ENCODE measurements around the gene ROBO2.
"Not testable (repeated sequence)": the region's sequence is repeated elsewhere in the genome, so short reads cannot be mapped to it uniquely, and the experiment has no call there.

The ROBO2 gene

GRCh38 chr3:77392181-77392580 is 352.3 kb downstream of the ROBO2 start:
- Histone ChIP-seq H3K36me3 (ENCODE audit: insufficient read depth, low read length) (no peaks in the 10 kb centered on the region), H3K4me1 (ENCODE audit: control insufficient read depth, insufficient read depth, low read length, unreplicated experiment) (no peaks in the 10 kb centered on the region), H3K27me3 (ENCODE audit: insufficient read depth, low read length) (no peaks in the 10 kb centered on the region), H2AFZ (ENCODE audit: low read length, unreplicated experiment) (no peak overlapping the region), H3K79me2 (ENCODE audit: control insufficient read depth, insufficient read depth, low read length, unreplicated experiment) (no peaks in the 10 kb centered on the region), H3K4me3 (ENCODE audit: low read depth, low read length) (no peak overlapping the region), H3K27ac (ENCODE audit: low read depth, low read length) (no peak overlapping the region)

- Histone ChIP-seq H3K4me1 (ENCODE audit: control insufficient read depth, insufficient read depth, low read length, unreplicated experiment) (no peaks in the 10 kb centered on the region), H3K4me3 (ENCODE audit: low read depth, low read length) (no peak overlapping the region), H2AFZ (ENCODE audit: low read length, unreplicated experiment) (no peak overlapping the region), H3K36me3 (ENCODE audit: insufficient read depth, low read length) (no peaks in the 10 kb centered on the region), H3K27ac (ENCODE audit: low read depth, low read length) (no peak overlapping the region), H3K79me2 (ENCODE audit: control insufficient read depth, insufficient read depth, low read length, unreplicated experiment) (no peaks in the 10 kb centered on the region), H3K27me3 (ENCODE audit: insufficient read depth, low read length) (no peaks in the 10 kb centered on the region)
Measured at GRCh38 chr3:77394046-77394445, 354.1 kb downstream of the ROBO2 start.

DNA sequence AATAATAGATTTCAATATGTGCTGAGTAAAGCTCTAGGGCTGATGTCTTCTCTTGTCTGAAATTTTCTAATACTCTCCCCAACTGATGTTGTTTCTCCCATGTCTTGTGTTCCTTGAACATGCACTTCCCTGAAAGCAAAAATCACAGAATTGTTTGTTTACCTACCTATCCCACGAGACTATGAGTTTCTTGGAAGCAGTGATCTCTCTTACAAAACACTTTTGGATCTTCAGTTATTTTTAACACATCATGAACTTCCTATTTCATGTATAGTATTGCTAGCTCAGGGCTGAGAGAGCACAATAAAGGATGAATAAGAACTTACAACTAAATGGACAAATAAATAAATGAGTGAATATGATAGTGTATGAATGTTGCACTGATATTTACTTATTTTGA is 365.0 kb downstream of the ROBO2 start:
- no peaks in the 10 kb centered on the region for H3K27me3 ChIP-seq (ENCODE audit: insufficient read depth, low read length)
- no peaks in the 10 kb centered on the region for H3K36me3 ChIP-seq (ENCODE audit: insufficient read depth, low read length)
- no peaks in the 10 kb centered on the region for H3K79me2 ChIP-seq (ENCODE audit: control insufficient read depth, insufficient read depth, low read length, unreplicated experiment)
- H3K4me3 ChIP-seq (ENCODE audit: low read depth, low read length) = no peak overlapping the region
- H3K4me1 ChIP-seq (ENCODE audit: control insufficient read depth, insufficient read depth, low read length, unreplicated experiment) = no peaks in the 10 kb centered on the region
- no peak overlapping the region for H3K27ac ChIP-seq (ENCODE audit: low read depth, low read length)
- no peak overlapping the region for H2AFZ ChIP-seq (ENCODE audit: low read length, unreplicated experiment)

DNA sequence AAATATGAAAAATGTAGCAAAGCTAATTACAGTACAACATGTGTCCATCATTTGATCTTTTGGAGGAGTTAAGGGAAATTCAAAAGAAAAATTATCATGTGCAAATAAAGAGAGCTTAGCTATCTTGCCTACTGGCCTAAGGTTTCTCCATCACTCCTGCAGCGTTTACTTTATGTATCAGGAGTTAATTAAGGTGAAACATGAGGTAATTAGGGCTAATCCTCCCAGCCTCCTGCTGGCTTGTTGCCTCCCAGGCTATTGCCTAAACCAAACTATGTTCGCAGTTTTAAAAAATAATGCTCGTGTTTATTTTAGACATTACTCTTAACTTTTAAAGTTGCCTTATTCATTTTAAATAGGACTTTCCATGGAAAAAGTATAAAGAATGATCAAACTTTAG is 367.5 kb downstream of the ROBO2 start:
- Histone ChIP-seq H3K27ac (ENCODE audit: low read depth, low read length) (no peak overlapping the region), H3K36me3 (ENCODE audit: insufficient read depth, low read length) (no peaks in the 10 kb centered on the region), H3K27me3 (ENCODE audit: insufficient read depth, low read length) (no peaks in the 10 kb centered on the region), H3K4me1 (ENCODE audit: control insufficient read depth, insufficient read depth, low read length, unreplicated experiment) (no peaks in the 10 kb centered on the region), H3K79me2 (ENCODE audit: control insufficient read depth, insufficient read depth, low read length, unreplicated experiment) (no peaks in the 10 kb centered on the region), H2AFZ (ENCODE audit: low read length, unreplicated experiment) (no peak overlapping the region), H3K4me3 (ENCODE audit: low read depth, low read length) (no peak overlapping the region)

- H3K36me3 ChIP-seq (ENCODE audit: insufficient read depth, low read length); H3K4me3 ChIP-seq (ENCODE audit: low read depth, low read length); H3K27me3 ChIP-seq (ENCODE audit: insufficient read depth, low read length); H3K79me2 ChIP-seq (ENCODE audit: control insufficient read depth, insufficient read depth, low read length, unreplicated experiment); H3K27ac ChIP-seq (ENCODE audit: low read depth, low read length); H2AFZ ChIP-seq (ENCODE audit: low read length, unreplicated experiment); H3K4me1 ChIP-seq (ENCODE audit: control insufficient read depth, insufficient read depth, low read length, unreplicated experiment): not testable (repeated sequence)
Measured at GRCh38 chr3:77410334-77410733, 370.4 kb downstream of the ROBO2 start.

DNA sequence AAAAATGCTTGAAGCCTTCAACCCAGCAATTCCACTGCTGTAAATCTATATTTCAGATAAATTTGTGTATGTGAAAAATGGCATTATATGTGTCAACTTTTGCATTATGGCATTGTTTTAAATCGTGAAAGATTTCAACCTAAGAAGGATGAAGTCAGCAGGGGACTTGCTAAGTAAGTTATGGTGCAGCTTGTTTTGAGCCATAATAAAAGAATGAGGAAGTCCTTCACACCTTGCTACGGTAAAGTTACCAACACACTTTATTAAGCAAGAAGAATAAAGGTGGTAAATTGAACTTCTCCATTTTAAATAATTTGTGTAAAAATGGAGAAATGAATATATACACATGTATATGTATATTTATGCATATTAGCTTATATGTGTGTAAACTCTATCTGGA is 371.4 kb downstream of the ROBO2 start:
- H3K27me3 ChIP-seq (ENCODE audit: insufficient read depth, low read length) = no peaks in the 10 kb centered on the region
- no peaks in the 10 kb centered on the region for H3K36me3 ChIP-seq (ENCODE audit: insufficient read depth, low read length)
- no peak overlapping the region for H2AFZ ChIP-seq (ENCODE audit: low read length, unreplicated experiment)
- no peak overlapping the region for H3K27ac ChIP-seq (ENCODE audit: low read depth, low read length)
- no peak overlapping the region for H3K4me3 ChIP-seq (ENCODE audit: low read depth, low read length)
- no peaks in the 10 kb centered on the region for H3K4me1 ChIP-seq (ENCODE audit: control insufficient read depth, insufficient read depth, low read length, unreplicated experiment)
- H3K79me2 ChIP-seq (ENCODE audit: control insufficient read depth, insufficient read depth, low read length, unreplicated experiment) = no peaks in the 10 kb centered on the region

DNA sequence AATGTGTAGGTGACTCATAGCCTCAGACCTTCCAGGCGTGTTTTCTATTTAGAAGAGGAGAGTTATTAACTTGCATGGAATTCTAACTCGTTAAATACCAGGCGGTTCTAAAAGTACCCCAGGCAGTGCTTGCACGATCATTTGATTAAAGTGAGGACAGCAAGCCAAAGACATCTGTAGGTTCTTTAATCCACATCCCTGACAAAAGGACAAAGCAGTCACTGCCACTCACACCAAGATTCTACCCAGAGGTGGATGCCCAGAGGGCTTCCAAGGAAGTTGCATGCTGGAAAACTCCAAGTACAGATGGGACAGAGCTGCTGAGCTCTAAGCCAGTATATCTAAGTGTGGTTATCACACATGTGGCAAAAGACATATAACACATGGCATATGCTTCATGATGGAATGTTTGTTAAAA is 372.1 kb downstream of the ROBO2 start:
- Histone ChIP-seq H3K4me3 (ENCODE audit: low read depth, low read length) (no peak overlapping the region), H3K27ac (ENCODE audit: low read depth, low read length) (no peak overlapping the region), H3K79me2 (ENCODE audit: control insufficient read depth, insufficient read depth, low read length, unreplicated experiment) (no peaks in the 10 kb centered on the region), H2AFZ (ENCODE audit: low read length, unreplicated experiment) (no peak overlapping the region), H3K36me3 (ENCODE audit: insufficient read depth, low read length) (no peaks in the 10 kb centered on the region), H3K4me1 (ENCODE audit: control insufficient read depth, insufficient read depth, low read length, unreplicated experiment) (no peaks in the 10 kb centered on the region), H3K27me3 (ENCODE audit: insufficient read depth, low read length) (no peaks in the 10 kb centered on the region)

DNA sequence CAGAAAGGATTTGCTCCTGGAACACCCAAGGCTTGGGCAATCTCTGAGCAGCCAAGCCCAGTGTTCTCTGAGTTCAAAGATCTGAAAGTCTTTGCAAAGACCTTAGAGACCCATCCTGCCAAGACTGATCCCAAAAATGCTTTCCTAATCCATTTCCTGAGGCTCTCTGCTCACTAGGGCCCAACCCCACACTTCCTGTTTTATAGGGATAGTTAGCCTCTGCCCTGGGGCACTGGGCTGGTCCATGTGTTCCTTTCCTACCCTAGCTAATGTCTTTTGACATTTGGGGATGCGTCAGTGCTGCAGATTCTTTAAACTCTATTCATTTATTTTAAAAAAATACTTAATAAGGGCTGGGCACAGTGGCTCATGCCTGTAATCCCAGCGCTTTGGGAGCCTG is 372.7 kb downstream of the ROBO2 start:
- Histone ChIP-seq H3K27ac (ENCODE audit: low read depth, low read length) (no peak overlapping the region), H3K4me1 (ENCODE audit: control insufficient read depth, insufficient read depth, low read length, unreplicated experiment) (no peaks in the 10 kb centered on the region), H2AFZ (ENCODE audit: low read length, unreplicated experiment) (no peak overlapping the region), H3K36me3 (ENCODE audit: insufficient read depth, low read length) (no peaks in the 10 kb centered on the region), H3K79me2 (ENCODE audit: control insufficient read depth, insufficient read depth, low read length, unreplicated experiment) (no peaks in the 10 kb centered on the region), H3K27me3 (ENCODE audit: insufficient read depth, low read length) (no peaks in the 10 kb centered on the region), H3K4me3 (ENCODE audit: low read depth, low read length) (no peak overlapping the region)

GRCh38 chr3:77414881-77415280 is 375.0 kb downstream of the ROBO2 start:
- Histone ChIP-seq H3K4me1 (ENCODE audit: control insufficient read depth, insufficient read depth, low read length, unreplicated experiment) (no peaks in the 10 kb centered on the region), H3K4me3 (ENCODE audit: low read depth, low read length) (no peak overlapping the region), H2AFZ (ENCODE audit: low read length, unreplicated experiment) (no peak overlapping the region), H3K27me3 (ENCODE audit: insufficient read depth, low read length) (no peaks in the 10 kb centered on the region), H3K36me3 (ENCODE audit: insufficient read depth, low read length) (no peaks in the 10 kb centered on the region), H3K27ac (ENCODE audit: low read depth, low read length) (no peak overlapping the region), H3K79me2 (ENCODE audit: control insufficient read depth, insufficient read depth, low read length, unreplicated experiment) (no peaks in the 10 kb centered on the region)

GRCh38 chr3:77420336-77420735 is 380.4 kb downstream of the ROBO2 start:
- H3K4me3 ChIP-seq (ENCODE audit: low read depth, low read length) = no peak overlapping the region
- no peaks in the 10 kb centered on the region for H3K27me3 ChIP-seq (ENCODE audit: insufficient read depth, low read length)
- no peaks in the 10 kb centered on the region for H3K4me1 ChIP-seq (ENCODE audit: control insufficient read depth, insufficient read depth, low read length, unreplicated experiment)
- no peaks in the 10 kb centered on the region for H3K36me3 ChIP-seq (ENCODE audit: insufficient read depth, low read length)
- H2AFZ ChIP-seq (ENCODE audit: low read length, unreplicated experiment) = no peak overlapping the region
- H3K27ac ChIP-seq (ENCODE audit: low read depth, low read length) = no peak overlapping the region
- H3K79me2 ChIP-seq (ENCODE audit: control insufficient read depth, insufficient read depth, low read length, unreplicated experiment) = no peaks in the 10 kb centered on the region

DNA sequence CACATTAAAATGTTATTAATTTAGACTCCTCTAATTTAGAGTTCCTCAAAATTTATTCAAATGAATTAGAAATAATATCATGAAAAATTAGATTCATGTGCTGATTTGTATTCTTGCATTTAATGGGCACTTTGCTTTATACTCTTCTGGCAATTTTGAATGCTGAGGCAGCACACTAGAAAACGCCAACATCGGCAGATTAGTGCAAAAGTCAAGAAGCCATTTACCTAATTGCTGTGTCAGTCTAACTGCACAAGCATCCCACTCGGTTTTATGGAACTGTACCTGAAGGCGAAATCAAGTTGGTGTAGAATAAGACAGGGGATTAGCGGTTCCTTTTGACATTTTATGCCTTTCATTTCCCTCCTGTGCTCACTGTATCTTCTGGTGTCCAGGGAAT is 382.0 kb downstream of the ROBO2 start:
- H3K36me3 ChIP-seq (ENCODE audit: insufficient read depth, low read length) = no peaks in the 10 kb centered on the region
- H2AFZ ChIP-seq (ENCODE audit: low read length, unreplicated experiment) = no peak overlapping the region
- H3K27me3 ChIP-seq (ENCODE audit: insufficient read depth, low read length) = no peaks in the 10 kb centered on the region
- no peaks in the 10 kb centered on the region for H3K4me1 ChIP-seq (ENCODE audit: control insufficient read depth, insufficient read depth, low read length, unreplicated experiment)
- no peaks in the 10 kb centered on the region for H3K79me2 ChIP-seq (ENCODE audit: control insufficient read depth, insufficient read depth, low read length, unreplicated experiment)
- no peak overlapping the region for H3K27ac ChIP-seq (ENCODE audit: low read depth, low read length)
- H3K4me3 ChIP-seq (ENCODE audit: low read depth, low read length) = no peak overlapping the region

GRCh38 chr3:77426531-77426930 is 386.6 kb downstream of the ROBO2 start:
- Histone ChIP-seq H3K27me3 (ENCODE audit: insufficient read depth, low read length) (no peaks in the 10 kb centered on the region), H3K4me1 (ENCODE audit: control insufficient read depth, insufficient read depth, low read length, unreplicated experiment) (no peaks in the 10 kb centered on the region), H3K4me3 (ENCODE audit: low read depth, low read length) (no peak overlapping the region), H3K27ac (ENCODE audit: low read depth, low read length) (no peak overlapping the region), H2AFZ (ENCODE audit: low read length, unreplicated experiment) (no peak overlapping the region), H3K36me3 (ENCODE audit: insufficient read depth, low read length) (no peaks in the 10 kb centered on the region), H3K79me2 (ENCODE audit: control insufficient read depth, insufficient read depth, low read length, unreplicated experiment) (no peaks in the 10 kb centered on the region)

Measured in ACC112 (cell line).